K562 (cell line): ENCODE measurements around the gene PGLYRP4. TPM values are rescaled to one million over a fixed set of nuclear protein-coding genes. Genes with fewer than 3 reads are reported as not detected.

Experiments used
- ARNT ChIP-seq, 2 experiments: fragments of 450-650 bp; IDR thresholded peaks; 2 replicates each; pipeline ENCODE4 v1.6.1; 2016; ENCODE audit warnings: mild to moderate bottlenecking in 1 of 2
- BMI1 ChIP-seq: fragments of 150-350 bp; IDR thresholded peaks from 2 replicates; pipeline ENCODE4 v1.6.1; 2014; ENCODE audit warnings: low read length
- CREB3L1 ChIP-seq: fragments of 450-650 bp; IDR thresholded peaks from 2 replicates; pipeline ENCODE4 v1.6.1; 2014; ENCODE audit warnings: low read depth, mild to moderate bottlenecking, moderate library complexity, borderline replicate concordance
- JUN ChIP-seq, 2 experiments: sonication (generic) in 1 of 2; formaldehyde crosslinking in 1 of 2; IDR thresholded peaks; 2 replicates each; pipeline versions ENCODE4 v1.6.1 to v1.8.0; 2012 to 2022; ENCODE audit warnings: borderline replicate concordance in 2 of 2, mild to moderate bottlenecking in 2 of 2, improper control_type of control experiment in 1 of 2, low read depth in 1 of 2, low read length in 1 of 2, missing genetic modification reagents in 1 of 2
- NCOA1 ChIP-seq: fragments of 450-650 bp; IDR thresholded peaks from 2 replicates; pipeline ENCODE4 v1.6.1; 2016; ENCODE audit warnings: low read depth
- PTBP1 ChIP-seq: fragments of 200-400 bp; formaldehyde crosslinking; IDR thresholded peaks from 2 replicates; pipeline ENCODE4 v1.6.1; 2017; ENCODE audit warnings: low read depth, low read length
- RFX5 ChIP-seq: IDR thresholded peaks from 2 replicates; pipeline ENCODE4 v1.6.1; 2011; ENCODE audit warnings: low read depth, mild to moderate bottlenecking, improper control_type of control experiment, low read length
- STAT5A ChIP-seq: IDR thresholded peaks from 2 replicates; pipeline ENCODE4 v1.6.1; 2012; ENCODE audit warnings: low read length, inconsistent platforms, borderline replicate concordance
- TCF7L2 ChIP-seq: fragments of 150-350 bp; IDR thresholded peaks from 2 replicates; pipeline ENCODE4 v1.6.1; 2016; ENCODE audit warnings: low read depth, mild to moderate bottlenecking, low read length, moderate library complexity
- ZBTB8A ChIP-seq: fragments of 450-650 bp; IDR thresholded peaks from 2 replicates; pipeline ENCODE4 v1.6.1; 2018; ENCODE audit warnings: mild to moderate bottlenecking, moderate library complexity; ENCODE audit not compliant: partially characterized antibody
- ZNF609 ChIP-seq: sonication (generic); formaldehyde crosslinking; IDR thresholded peaks from 2 replicates; pipeline ENCODE4 v1.8.1; 2023; ENCODE audit warnings: missing genetic modification reagents, mild to moderate bottlenecking, borderline replicate concordance
- ZNF76 ChIP-seq: fragments of 250-450 bp; sonication (Bioruptor Pico); IDR thresholded peaks from 2 replicates; pipeline ENCODE4 v1.4.0; 2020; ENCODE audit warnings: mild to moderate bottlenecking, moderate library complexity, borderline replicate concordance
- polyA plus RNA-seq, 8 experiments: library from polyadenylated mRNA; depleted of rRNA in 4 of 8; stranded (reverse) in 5 of 8; unstranded in 3 of 8; fragments of >200 nt; fragmentation: Nextera tagmentation in 2 of 8; fragmentation: Illumina TruSeq in 1 of 8; extraction: Ambion mirVana in 2 of 8; extraction: Trizol in 1 of 8; gene quantifications; 2 replicates each; pipeline versions ENCODE4 v1.2.1 to v1.2.3, GENCODE V29; 2011 to 2014; ENCODE audit warnings: inconsistent platforms in 1 of 8, missing spikeins in 1 of 8
- total RNA-seq, 7 experiments: library from RNA; depleted of rRNA in 6 of 7; stranded (reverse); fragments of >200 nt in 6 of 7; fragmentation: Illumina TruSeq in 2 of 7; extraction: Trizol in 2 of 7; gene quantifications; 2 replicates each; pipeline versions ENCODE4 v1.2.1 to v1.2.3, GENCODE V29; 2011 to 2021; ENCODE audit warnings: low replicate concordance in 1 of 7

The PGLYRP4 gene
- total and polyA plus RNA-seq, 9 of the 15 experiments (the other 6 are each of a cell fraction or from before 2014, with no cell fraction given) = 0.06 to 0.13 (median 0.11) TPM; not detected in 6

DNA sequence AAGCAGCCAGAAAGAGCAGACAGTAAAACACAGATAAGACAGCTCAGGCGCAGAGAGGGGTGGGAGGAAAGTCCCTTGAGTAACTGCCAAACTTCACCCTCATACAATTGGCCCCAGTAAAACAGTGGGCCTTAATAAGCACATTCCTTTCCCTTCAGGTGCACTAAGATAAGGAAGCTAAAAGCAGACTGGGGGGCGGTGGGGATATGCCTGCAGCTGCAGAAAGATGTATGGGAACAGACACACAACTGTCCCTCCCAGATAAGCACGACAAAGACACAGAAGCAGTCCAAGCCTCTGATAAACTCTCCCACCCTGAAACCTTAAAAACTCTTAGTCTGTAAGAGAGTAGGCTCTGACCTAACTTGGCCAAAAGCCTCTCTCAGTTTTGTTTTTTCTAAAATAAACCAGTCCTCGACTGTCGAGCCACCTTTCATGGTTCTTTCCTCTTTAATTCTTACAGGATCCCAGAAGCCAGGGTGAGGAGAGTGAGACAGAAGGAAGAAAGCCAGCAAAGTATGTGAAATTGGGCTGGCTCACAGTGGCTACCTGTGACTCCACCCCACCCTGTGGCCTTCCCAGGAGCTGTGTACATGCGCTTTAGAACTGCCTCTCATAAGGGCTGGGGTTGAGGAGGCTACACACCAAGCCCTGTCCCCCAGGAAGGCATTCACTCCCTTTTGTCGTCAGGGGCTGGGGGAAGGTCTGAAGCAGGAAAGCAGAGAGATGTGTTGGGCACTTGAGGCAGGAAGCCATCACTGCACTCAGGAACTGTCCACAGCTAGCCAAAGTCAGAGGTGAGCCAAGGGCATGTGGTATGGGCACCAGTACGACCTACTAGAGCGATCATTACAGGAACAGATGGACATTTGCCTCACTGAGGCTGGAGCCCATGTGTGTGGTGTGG lies 4.6 kb downstream of the PGLYRP4 start (continued):
- TF ChIP-seq JUN (IDR thresholded peaks at IDR 0.05; ENCODE audit: borderline replicate concordance, low read depth, low read length) (peak; percentile 54; the same call in 1 of the 2 replicates), JUN (CRISPR knock-in tag; IDR thresholded peaks at IDR 0.05; ENCODE audit: borderline replicate concordance) (no peak), CREB3L1 (peak; percentile 39; the same call in 1 of the 2 replicates), ZBTB8A (no peak), ZNF609 (CRISPR knock-in tag) (peak; percentile 97; the same call in 1 of the 2 replicates), ARNT (IDR thresholded peaks at IDR 0.05) (peak; percentile 99), ZNF76 (CRISPR knock-in tag) (peak; percentile 90; the same call in 1 of the 2 replicates), BMI1 (no peak), TCF7L2 (no peak), STAT5A (peak; percentile 97), RFX5 (no peak), PTBP1 (peak; percentile 56; the same call in 1 of the 2 replicates), NCOA1 (peak; percentile 96)
